ENCODE data around the gene ROBO3.

Gene ROBO3

GRCh38 chr11:124889191-124890091 lies 24.2 kb downstream of the ROBO3 start:
- TF ChIP-seq ZNF274 (IDR thresholded peaks at IDR 0.05; ENCODE audit: low read depth, low read length) = no peak
- no peak overlapping the region for H3K4me3 ChIP-seq (ENCODE audit: low read length)

DNA sequence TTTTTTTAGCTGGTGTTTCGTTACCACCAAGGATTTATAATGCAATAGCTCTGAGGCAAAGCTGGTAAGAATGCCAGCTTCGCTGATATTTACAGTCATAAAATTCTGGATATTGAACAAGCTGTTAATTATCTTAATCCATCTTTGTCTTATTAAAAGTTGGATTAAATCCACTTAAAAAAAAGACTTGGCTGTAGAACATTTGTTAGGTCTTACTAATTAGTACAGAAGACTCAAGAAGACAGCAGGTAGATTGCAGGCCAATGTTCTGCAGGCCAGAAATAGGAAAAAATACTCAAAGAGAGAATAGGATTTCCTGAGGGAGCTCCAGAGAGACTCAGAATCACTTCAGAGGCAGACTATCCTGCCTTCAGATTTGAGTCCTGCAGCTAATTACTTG lies 24.9 kb downstream of the ROBO3 start:
- TF ChIP-seq ZNF274 (IDR thresholded peaks at IDR 0.05; ENCODE audit: low read depth, low read length) = no peak
- no peak overlapping the region for H3K4me3 ChIP-seq (ENCODE audit: low read length)

GRCh38 chr11:124890683-124891372 lies 25.6 kb downstream of the ROBO3 start:
- TF ChIP-seq ZNF274 (IDR thresholded peaks at IDR 0.05; ENCODE audit: low read depth, low read length) = no peak
- H3K4me3 ChIP-seq (ENCODE audit: low read length) = no peak overlapping the region

DNA sequence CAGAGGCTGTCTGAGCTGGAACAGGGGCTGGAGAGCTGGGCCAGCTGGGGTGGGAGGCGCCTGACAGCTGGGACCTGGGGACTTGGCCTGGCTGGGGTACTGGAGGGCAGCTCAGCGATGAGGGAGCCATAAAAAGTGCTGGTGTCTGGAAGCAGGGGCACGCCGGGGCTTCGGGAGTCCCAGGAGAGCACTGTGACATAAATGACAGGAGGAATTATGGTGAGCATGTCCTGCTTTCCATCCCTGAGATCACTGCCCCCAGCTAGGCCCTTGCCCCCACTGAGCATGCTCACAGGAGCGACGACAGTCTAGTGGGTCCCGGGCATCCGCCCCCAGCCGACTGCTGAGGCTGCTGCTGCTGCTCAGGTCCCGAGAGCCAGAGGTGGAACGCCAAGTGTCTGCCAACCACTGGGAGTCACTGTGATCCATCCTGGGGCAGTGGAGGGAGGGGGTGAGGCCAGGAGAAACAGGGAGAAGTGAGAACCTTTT lies 26.2 kb downstream of the ROBO3 start:
- no peak for TF ChIP-seq ZNF274 (IDR thresholded peaks at IDR 0.05; ENCODE audit: low read depth, low read length)
- no peak overlapping the region for H3K4me3 ChIP-seq (ENCODE audit: low read length)

GRCh38 chr11:124892146-124892545 lies 26.9 kb downstream of the ROBO3 start:
- no peak overlapping the region for H3K4me3 ChIP-seq (ENCODE audit: low read length)
- TF ChIP-seq ZNF274 (IDR thresholded peaks at IDR 0.05; ENCODE audit: low read depth, low read length) = no peak

- H3K4me3 ChIP-seq (ENCODE audit: low read length) = no peak overlapping the region
- TF ChIP-seq ZNF274 (IDR thresholded peaks at IDR 0.05; ENCODE audit: low read depth, low read length) = no peak
Observed at GRCh38 chr11:124892750-124893454, 27.7 kb downstream of the ROBO3 start.

- TF ChIP-seq ZNF274 (IDR thresholded peaks at IDR 0.05; ENCODE audit: low read depth, low read length) = no peak
- no peak overlapping the region for H3K4me3 ChIP-seq (ENCODE audit: low read length)
Observed at GRCh38 chr11:124893781-124894401, 28.7 kb downstream of the ROBO3 start.

GRCh38 chr11:124894606-124895430 lies 29.6 kb downstream of the ROBO3 start:
- no peak overlapping the region for H3K4me3 ChIP-seq (ENCODE audit: low read length)
- no peak for TF ChIP-seq ZNF274 (IDR thresholded peaks at IDR 0.05; ENCODE audit: low read depth, low read length)

DNA sequence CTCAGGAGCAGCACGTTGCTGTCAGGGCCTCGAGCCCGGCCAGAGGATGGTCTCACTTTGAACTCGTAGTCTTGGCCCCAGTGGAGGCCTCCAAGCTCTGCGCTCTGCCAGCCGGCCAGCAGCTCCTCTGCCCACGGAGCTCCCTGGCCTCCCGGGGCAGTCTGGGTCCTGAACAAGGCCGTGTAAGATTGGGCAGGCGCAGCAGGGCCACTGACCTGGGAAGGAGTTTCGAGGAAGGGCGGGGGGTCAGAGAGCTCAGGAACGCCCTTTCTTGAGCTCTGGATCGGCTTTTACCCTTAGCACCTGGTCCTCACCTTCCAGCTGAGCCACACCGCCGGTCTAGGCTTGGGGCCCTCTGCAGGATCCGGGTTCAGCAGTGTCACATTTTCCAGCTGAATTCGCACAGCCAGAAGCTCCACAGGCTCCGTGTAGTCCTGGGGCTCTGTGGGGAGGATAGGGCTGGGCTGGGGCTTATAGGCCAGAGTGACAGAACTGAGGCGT lies 30.3 kb downstream of the ROBO3 start:
- TF ChIP-seq ZNF274 (IDR thresholded peaks at IDR 0.05; ENCODE audit: low read depth, low read length) = no peak
- H3K4me3 ChIP-seq (ENCODE audit: low read length) = no peak overlapping the region

GRCh38 chr11:124896071-124896750 lies 31.0 kb downstream of the ROBO3 start:
- H3K4me3 ChIP-seq (ENCODE audit: low read length) = no peak overlapping the region

DNA sequence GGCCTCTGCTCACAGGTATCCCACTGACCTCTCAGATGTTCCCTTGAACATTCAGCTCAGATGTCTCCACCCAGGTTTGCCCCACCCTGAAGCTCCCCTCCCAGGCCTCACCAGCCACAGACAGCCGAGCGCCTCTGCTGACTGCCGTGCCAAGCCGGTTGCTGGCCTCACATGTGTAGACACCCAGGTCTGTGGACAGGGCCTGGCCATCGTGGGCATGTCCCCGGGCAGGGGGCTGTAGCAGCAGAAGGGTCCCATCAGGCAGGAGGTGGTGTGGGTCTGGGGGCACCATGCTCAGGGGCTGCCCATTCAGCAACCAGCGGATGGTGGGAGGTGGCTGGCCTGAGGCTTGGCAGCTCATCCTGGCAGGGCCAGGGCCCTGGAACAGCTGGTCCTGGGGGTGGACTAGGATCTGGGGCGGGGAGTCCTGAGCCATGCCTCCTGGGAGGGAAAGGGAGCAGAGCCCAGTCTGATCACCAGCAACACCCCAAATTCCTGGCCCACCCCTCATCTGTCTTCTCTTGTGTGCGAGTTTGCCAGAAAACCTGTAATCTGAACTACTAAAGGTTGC lies 31.7 kb downstream of the ROBO3 start:
- H3K4me3 ChIP-seq (ENCODE audit: low read length) = no peak overlapping the region
- TF ChIP-seq ZNF274 (IDR thresholded peaks at IDR 0.05; ENCODE audit: low read depth, low read length) = no peak

More at GRCh38 chr11:124896071-124896750, 31.0 kb downstream of the ROBO3 start:
- TF ChIP-seq ZNF274 (IDR thresholded peaks at IDR 0.05; ENCODE audit: low read depth, low read length) = no peak

GRCh38 chr11:124897674-124898262 lies 32.5 kb downstream of the ROBO3 start, which contains the start of gene ROBO4:
ROBO4 (minus strand) TSS chr11:124897865; CDS start chr11:124897795, 70 bp downstream.
- no peak for TF ChIP-seq ZNF274 (IDR thresholded peaks at IDR 0.05; ENCODE audit: low read depth, low read length)
- no peak within 1 kb of the TSS for H3K4me3 ChIP-seq (ENCODE audit: low read length)
